GM12874 (cell line): ENCODE data around the gene CDH24.

Experiments used
- CTCF ChIP-seq: IDR thresholded peaks from 2 replicates; pipeline ENCODE4 v1.5.1; 2011; ENCODE audit warnings: low read depth, mild to moderate bottlenecking, control low read depth, low read length, moderate library complexity; ENCODE audit not compliant: insufficient read depth

Gene CDH24

GRCh38 chr14:23045419-23046357, 11.6 kb downstream of the CDH24 start:
- TF ChIP-seq CTCF, result no peak

- no peak for TF ChIP-seq CTCF
Measured at GRCh38 chr14:23044840-23045239, 12.5 kb downstream of the CDH24 start.

GRCh38 chr14:23043754-23044153, 13.6 kb downstream of the CDH24 start:
- no peak for TF ChIP-seq CTCF

GRCh38 chr14:23043145-23043544, 14.2 kb downstream of the CDH24 start:
- no peak for TF ChIP-seq CTCF

- no peak for TF ChIP-seq CTCF
Measured at GRCh38 chr14:23042162-23042965, 15.0 kb downstream of the CDH24 start, which contains the start of gene PSMB11. Gene PSMB11 (plus strand): TSS chr14:23042212. CDS start chr14:23042226, 14 bp downstream.

- no peak for TF ChIP-seq CTCF
Measured at GRCh38 chr14:23041729-23042128, 15.6 kb downstream of the CDH24 start.

- TF ChIP-seq CTCF, result no peak
Measured at GRCh38 chr14:23040100-23040499, 17.2 kb downstream of the CDH24 start.
